HG03575 (cell line): ENCODE data around the gene UNC13A.

Experiments used
- ATAC-seq: cut with Tn5 transposase; IDR thresholded peaks from one replicate; pipeline ENCODE4 v1.9.1; 2021; ENCODE audit not compliant: unreplicated experiment, insufficient number of reproducible peaks, low FRiP score; ENCODE audit errors: extremely low read depth

The UNC13A gene

GRCh38 chr19:17641846-17642245 lies 46.3 kb downstream of the UNC13A start:
- no peak for ATAC-seq

- ATAC-seq, result no peak
These were observed 47.0 kb downstream of the UNC13A start for GRCh38 chr19:17641181-17641580.

DNA sequence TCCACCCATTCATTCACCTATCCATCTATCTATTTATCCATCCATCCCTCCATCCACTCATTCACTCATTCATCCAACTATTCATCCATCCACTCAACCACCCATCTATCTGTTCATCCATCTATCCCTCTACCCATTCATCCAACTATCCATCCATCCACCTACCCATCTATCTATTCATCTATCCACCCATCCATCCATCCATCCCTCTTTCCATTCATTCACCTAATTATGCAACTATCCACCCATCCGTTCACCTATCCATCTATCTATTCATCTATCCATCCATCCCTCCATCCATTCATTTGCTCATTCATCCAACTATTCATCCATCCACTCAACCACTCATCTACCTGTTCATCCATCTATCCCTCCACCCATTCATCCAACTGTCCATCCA lies 54.5 kb downstream of the UNC13A start:
- no peak for ATAC-seq

- ATAC-seq, result no peak
These were observed 55.6 kb downstream of the UNC13A start for GRCh38 chr19:17632577-17632976.

DNA sequence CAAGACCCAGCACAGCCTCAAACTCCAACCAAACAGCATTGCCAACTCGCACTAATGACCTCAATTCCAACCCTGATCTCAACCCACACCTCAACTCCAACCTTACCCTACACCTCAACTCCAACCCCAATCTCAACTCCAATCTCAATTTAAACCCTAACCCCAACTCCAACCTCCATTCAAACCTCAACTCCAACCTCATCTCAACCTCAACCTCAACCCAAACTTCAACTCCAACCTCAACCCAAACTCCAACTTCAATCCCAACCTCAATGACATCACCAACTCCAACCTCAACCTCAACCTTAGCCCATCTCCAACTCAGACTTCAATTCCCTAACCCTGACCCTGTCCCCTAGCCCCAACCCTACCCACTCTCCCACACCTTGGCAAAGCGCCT lies 58.4 kb downstream of the UNC13A start:
- ATAC-seq, result no peak

GRCh38 chr19:17627921-17628320 lies 60.2 kb downstream of the UNC13A start:
- ATAC-seq, result no peak

DNA sequence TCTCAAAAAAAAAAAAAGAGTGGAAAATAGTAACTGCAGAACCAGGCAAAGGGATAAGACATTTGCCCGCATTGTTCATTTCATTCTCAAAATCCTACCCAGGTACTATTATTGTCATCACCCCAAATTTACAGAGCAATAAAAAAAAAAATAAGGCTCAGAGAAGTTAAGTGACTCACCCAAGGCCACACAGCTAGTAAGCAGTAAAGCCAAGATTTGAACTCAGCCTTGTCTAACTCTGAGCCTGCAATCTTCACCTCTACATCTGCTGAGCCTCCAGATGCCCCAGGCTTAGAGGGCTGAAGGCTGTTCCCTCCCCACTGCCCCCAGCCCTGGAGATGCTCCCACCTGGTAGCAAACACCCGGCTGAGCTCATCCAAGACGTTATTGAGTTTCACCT lies 61.0 kb downstream of the UNC13A start:
- no peak for ATAC-seq

DNA sequence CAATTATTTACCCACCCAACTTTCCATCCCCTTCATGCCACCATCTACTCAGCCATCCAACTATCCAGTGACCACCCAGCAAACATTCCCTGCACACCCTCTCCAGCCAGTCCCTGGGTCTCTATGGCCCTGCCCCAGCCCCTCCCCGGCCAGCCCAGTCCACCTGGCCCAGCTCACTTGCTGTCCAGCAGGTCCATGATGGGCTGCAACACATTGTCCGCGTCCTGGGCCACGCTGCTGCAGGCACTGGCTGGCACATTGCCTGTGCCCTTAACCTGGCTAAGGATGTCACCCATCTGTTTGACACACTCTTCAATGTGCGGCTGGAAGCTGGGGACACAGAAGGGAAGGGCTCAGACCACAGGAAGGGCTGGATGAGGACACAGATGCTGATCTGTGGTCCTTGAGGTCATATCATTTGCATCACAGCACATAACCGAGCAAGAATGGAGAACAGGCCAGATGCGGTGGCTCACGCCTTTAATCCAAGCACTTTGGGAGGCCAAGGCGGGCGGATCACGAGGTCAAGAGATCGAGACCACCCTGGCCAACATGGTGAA lies 61.6 kb downstream of the UNC13A start:
- no peak for ATAC-seq

DNA sequence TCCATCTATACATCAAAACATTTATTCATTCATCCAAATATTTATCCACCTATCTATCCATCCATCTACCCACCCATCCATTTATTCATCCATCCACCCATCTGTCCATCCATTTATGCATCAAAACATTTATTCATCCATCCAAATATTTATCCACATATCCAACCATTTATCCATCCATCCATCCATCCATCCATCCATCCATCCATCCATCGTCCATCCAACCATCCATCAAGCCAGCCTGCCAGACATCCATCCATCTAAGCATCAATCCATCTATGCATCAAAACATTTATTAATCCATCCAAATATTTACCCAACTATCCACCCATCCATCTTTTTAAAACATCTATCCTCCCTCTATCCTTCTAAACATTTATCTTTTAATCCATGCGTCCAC lies 62.2 kb downstream of the UNC13A start:
- ATAC-seq, result no peak

- ATAC-seq, result no peak
These were observed 63.1 kb downstream of the UNC13A start for GRCh38 chr19:17625043-17625442.

DNA sequence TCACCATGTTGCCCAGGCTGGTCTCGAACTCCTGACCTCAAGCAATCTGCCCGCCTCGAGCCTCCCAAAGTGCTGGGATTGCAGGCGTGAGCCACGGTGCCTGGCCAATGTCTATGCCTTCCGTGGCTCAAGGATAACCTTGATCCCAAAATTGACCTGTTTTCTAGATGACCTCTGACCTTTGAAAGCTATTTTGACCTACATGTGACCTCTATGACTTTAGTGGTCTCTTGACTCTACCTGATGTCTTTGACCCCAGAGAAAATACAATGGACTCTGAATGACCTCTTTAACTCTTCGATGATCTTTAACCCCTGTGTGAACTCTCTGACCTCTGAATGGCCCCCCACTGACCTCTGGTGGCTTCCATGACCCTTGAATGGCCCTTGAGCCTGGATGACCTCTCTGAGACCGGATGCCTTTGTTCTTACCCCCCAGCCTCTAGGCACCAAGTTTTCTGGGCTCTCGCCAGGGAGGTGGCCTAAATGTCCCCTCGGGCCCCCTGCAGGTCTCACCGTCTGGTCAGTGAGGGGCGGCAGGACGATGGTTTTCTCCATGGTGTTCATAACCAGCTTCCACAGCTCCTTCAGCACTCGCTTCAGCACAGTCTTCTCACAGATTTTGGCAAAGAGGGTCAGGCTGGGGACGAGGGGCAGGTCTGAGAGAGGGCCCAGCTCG lies 63.7 kb downstream of the UNC13A start:
- no peak for ATAC-seq

GRCh38 chr19:17623224-17623935 lies 64.8 kb downstream of the UNC13A start:
- no peak for ATAC-seq

DNA sequence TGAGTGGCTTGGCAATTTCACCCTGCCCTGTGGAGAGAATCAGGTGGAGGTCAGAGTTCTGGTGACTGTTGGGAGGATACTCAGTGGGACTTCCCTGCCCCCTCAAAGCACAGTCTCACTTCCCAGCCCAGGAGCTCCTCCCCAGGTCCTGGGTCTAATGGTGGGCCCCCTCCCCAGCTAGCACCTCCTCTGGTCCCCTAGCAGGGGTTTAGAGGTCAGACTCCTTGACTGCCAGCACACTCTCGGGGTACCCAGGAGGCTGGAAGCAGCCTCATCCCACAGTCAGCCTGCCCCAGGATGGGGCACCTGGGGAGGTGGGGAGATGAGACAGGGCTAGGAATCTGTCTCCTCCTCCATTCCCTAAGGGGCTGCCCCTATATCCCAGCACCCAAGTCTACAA lies 67.5 kb downstream of the UNC13A start:
- ATAC-seq, result no peak

- no peak for ATAC-seq
These were observed 69.2 kb downstream of the UNC13A start for GRCh38 chr19:17618936-17619335.

DNA sequence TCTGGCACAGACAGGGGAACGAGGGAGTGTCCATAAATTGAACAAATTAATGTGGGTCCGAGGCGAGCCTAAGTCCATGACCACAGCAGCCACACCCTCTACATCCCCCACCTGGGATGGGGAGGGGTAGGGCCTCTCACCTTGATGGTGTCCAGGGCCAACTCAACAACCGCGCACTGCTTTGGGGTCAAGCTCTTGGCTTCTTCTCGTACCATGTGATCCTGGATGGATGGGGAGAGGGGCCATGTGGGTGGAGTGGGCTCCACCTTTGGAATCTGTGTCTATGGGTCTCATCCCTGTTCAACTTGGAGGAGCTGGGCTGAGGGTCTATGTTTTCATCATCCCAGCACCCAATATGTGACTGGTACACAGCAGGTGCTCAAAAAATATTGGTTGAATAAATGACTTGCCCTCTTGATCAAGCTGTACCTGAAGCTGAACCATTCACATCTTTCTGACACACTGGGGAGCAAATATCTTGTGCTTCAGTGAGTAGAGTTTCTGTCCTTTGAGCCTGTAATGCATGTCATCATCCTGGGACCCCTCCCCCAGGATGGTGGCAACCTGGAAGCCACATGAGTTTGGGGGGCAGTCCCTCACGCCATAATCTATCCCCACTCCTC lies 69.8 kb downstream of the UNC13A start:
- no peak for ATAC-seq

GRCh38 chr19:17617807-17618192 lies 70.4 kb downstream of the UNC13A start:
- ATAC-seq, result no peak

DNA sequence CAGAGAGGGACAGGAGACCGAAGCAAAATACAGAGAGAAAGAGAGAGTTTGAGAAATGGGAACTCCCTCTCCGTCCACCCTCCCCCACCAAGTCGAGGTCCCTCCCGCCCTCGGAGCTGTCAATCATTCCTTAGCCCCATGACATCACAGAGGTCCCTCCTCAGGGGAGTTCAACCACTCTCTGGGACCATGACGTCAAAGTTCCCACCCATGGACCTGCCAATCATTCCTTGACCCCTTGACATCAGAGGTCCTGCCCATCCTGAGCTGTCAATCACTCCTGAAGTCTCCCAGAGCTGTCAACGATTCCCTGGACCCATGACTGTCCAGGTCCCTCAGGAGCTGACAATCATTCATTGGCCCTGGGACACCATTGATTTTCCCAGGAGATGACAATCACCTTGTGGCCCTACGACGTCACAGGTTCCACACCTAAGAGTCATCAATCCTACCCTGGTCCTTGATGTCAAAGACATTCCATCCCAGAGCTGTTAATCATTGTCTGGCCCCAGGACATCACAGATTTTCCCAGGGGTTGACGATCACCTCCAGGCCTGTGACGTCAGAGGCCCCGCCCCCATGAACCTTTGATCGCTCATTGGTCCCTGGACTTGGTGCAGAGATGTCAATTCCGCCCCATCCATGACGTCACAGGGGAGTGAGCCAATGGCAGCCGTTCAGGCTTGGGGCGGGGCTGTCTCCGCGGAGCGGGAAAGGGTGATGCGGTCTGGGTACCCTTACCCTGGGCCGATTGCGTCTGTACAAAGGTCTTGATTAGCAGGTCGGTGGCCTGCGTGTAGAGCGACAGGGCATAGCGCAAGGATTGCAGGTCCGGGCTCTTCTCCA lies 71.0 kb downstream of the UNC13A start:
- no peak for ATAC-seq

DNA sequence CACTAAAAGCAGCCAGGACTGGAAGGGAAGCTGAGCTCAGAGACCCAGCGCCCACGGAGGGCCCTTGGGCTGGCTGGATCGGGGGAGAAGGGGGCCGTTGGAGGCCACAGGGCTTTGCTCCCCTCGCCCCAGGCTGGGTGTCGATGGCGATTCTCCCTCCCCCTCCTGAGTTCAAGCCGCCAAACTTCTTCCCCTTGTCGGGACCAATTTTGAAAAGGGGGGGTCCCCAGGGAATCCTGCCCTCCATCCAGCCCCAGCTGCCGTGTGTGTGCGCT lies 71.5 kb downstream of the UNC13A start:
- no peak for ATAC-seq

GRCh38 chr19:17615889-17616685 lies 72.1 kb downstream of the UNC13A start:
- ATAC-seq, result no peak
